HFFc6 (cell line): Measurements from ENCODE around the gene TIMP2. TPM values are rescaled to one million over a fixed set of nuclear protein-coding genes. Genes with fewer than 3 reads are reported as not detected.
"Not testable (repeated sequence)": the region's sequence is repeated elsewhere in the genome, so short reads cannot be mapped to it uniquely, and the experiment has no call there.

ENCODE experiments used
- DNase-seq: peaks from one replicate; pipeline ENCODE4 v3.0.0-alpha.2; 2018
- H3K27ac Mint-ChIP-seq: 2 replicates; pipeline ENCODE4 v1.8.0; 2020; ENCODE audit warnings: mild to moderate bottlenecking, mixed read lengths
- H3K27me3 Mint-ChIP-seq: 2 replicates; pipeline ENCODE4 v1.8.0; 2021; ENCODE audit warnings: mild to moderate bottlenecking, moderate library complexity, mixed read lengths; ENCODE audit not compliant: insufficient read depth
- H3K36me3 Mint-ChIP-seq: 2 replicates; pipeline ENCODE4 v1.8.0; 2021; ENCODE audit warnings: low read depth, mixed read lengths
- H3K4me1 Mint-ChIP-seq: 2 replicates; pipeline ENCODE4 v1.8.0; 2020; ENCODE audit warnings: low read depth, mixed read lengths
- H3K4me3 Mint-ChIP-seq: 2 replicates; pipeline ENCODE4 v1.8.0; 2020; ENCODE audit warnings: mild to moderate bottlenecking, moderate library complexity, mixed read lengths
- H3K9me3 Mint-ChIP-seq: 2 replicates; pipeline ENCODE4 v1.8.0; 2020; ENCODE audit warnings: mild to moderate bottlenecking, mixed read lengths
- CTCF ChIP-seq: fragments of 200-600 bp; sonication (generic); IDR thresholded peaks from 2 replicates; pipeline ENCODE4 v1.5.0; 2021; ENCODE audit warnings: antibody characterized with exemption, mild to moderate bottlenecking
- total RNA-seq, 6 experiments: library from RNA; stranded (reverse); fragmentation: NEBNext Ultra II Directional; extraction: Animal tissue kit (Norgen Biotek cat#: 25700); gene quantifications; 2 replicates in 1 of 6; 3 replicates in 5 of 6; pipeline ENCODE4 v1.2.3, GENCODE V29; 2021

Gene TIMP2
- total RNA-seq, 6 experiments from 2014 or later = 547 to 705 (median 601) TPM

GRCh38 chr17:78912082-78912481 is 13.1 kb downstream of the TIMP2 start:
- no peak for DNase-seq
- H3K9me3 Mint-ChIP-seq = no peaks in the 10 kb centered on the region
- peaks cover 43% of the 10 kb centered on the region for H3K4me1 Mint-ChIP-seq
- H3K36me3 Mint-ChIP-seq = peaks cover 25% of the 10 kb centered on the region
- no peak overlapping the region for H3K4me3 Mint-ChIP-seq
- H3K27ac Mint-ChIP-seq = no peak overlapping the region
- TF ChIP-seq CTCF = no peak
- peaks cover 3% of the 10 kb centered on the region for H3K27me3 Mint-ChIP-seq

- not testable (repeated sequence) for H3K4me3 Mint-ChIP-seq, DNase-seq, H3K9me3 Mint-ChIP-seq, H3K27ac Mint-ChIP-seq, H3K27me3 Mint-ChIP-seq
- peaks cover 40% of the 10 kb centered on the region for H3K4me1 Mint-ChIP-seq
- H3K36me3 Mint-ChIP-seq = peaks cover 25% of the 10 kb centered on the region
Observed at GRCh38 chr17:78911543-78911942, 13.6 kb downstream of the TIMP2 start.

GRCh38 chr17:78910497-78911284 is 14.5 kb downstream of the TIMP2 start:
- Mint-ChIP-seq H3K4me1 (peaks cover 31% of the 10 kb centered on the region), H3K27me3 (peaks cover 3% of the 10 kb centered on the region), H3K27ac (peak overlapping the region; percentile 29), H3K4me3 (no peak overlapping the region), H3K36me3 (peaks cover 20% of the 10 kb centered on the region), H3K9me3 (no peaks in the 10 kb centered on the region)
- DNase-seq = no peak
- no peak for TF ChIP-seq CTCF

GRCh38 chr17:78908426-78908825 is 16.8 kb downstream of the TIMP2 start:
- TF ChIP-seq CTCF = no peak
- Mint-ChIP-seq H3K9me3 (no peaks in the 10 kb centered on the region), H3K27ac (no peak overlapping the region), H3K4me1 (peaks cover 38% of the 10 kb centered on the region), H3K4me3 (no peak overlapping the region), H3K27me3 (peaks cover 3% of the 10 kb centered on the region), H3K36me3 (peaks cover 13% of the 10 kb centered on the region)
- no peak for DNase-seq

- peaks cover 17% of the 10 kb centered on the region for H3K36me3 Mint-ChIP-seq
- H3K4me3 Mint-ChIP-seq = no peak overlapping the region
- no peak overlapping the region for H3K27ac Mint-ChIP-seq
Observed at GRCh38 chr17:78905541-78905940, 19.6 kb downstream of the TIMP2 start.

More at GRCh38 chr17:78905541-78905940, 19.6 kb downstream of the TIMP2 start:
- Mint-ChIP-seq H3K4me1 (peaks cover 38% of the 10 kb centered on the region), H3K27me3 (peaks cover 7% of the 10 kb centered on the region), H3K9me3 (no peaks in the 10 kb centered on the region)
- no peak for TF ChIP-seq CTCF
- no peak for DNase-seq
